ENCODE data around the gene SLC39A3.

Gene SLC39A3

DNA sequence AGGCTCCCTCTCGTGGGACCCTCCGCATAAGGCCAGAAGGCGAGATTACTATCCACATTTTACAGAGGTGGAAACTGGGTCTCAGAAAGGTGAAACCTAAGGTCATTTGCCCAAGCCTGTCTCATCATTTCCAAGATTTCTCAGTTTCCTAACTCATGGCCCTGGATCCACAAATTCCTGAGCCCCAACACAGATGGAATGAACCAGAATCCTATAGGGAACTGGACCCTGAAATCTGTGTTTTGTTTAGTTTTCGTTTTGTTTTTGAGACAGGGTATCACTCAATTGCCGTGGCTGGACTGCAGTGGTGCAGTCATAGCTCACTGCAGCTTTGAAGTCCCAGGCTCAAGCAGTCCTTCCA, 36.8 kb downstream of the SLC39A3 start:
- no peaks in the 10 kb centered on the region for H3K27me3 ChIP-seq (ENCODE audit: control insufficient read depth, low read length)
- TF ChIP-seq, protein P1, sequence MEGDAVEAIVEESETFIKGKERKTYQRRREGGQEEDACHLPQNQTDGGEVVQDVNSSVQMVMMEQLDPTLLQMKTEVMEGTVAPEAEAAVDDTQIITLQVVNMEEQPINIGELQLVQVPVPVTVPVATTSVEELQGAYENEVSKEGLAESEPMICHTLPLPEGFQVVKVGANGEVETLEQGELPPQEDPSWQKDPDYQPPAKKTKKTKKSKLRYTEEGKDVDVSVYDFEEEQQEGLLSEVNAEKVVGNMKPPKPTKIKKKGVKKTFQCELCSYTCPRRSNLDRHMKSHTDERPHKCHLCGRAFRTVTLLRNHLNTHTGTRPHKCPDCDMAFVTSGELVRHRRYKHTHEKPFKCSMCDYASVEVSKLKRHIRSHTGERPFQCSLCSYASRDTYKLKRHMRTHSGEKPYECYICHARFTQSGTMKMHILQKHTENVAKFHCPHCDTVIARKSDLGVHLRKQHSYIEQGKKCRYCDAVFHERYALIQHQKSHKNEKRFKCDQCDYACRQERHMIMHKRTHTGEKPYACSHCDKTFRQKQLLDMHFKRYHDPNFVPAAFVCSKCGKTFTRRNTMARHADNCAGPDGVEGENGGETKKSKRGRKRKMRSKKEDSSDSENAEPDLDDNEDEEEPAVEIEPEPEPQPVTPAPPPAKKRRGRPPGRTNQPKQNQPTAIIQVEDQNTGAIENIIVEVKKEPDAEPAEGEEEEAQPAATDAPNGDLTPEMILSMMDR (IDR thresholded peaks at IDR 0.05; ENCODE audit: low read depth, low read length, poor library complexity, severe bottlenecking): no peak
- H3K9me2 ChIP-seq (replicated peaks; ENCODE audit: control insufficient read depth, low read length): no peaks in the 10 kb centered on the region
- 0 out of 2 replicates have a peak overlapping the region, but pooled peaks have one; percentile 8 for H3K4me3 ChIP-seq (ENCODE audit: low read length)
- peaks cover 31% of the 10 kb centered on the region for H3K4me1 ChIP-seq (ENCODE audit: control insufficient read depth, low read length)
- H3K36me3 ChIP-seq (ENCODE audit: control insufficient read depth, low read length): peaks cover 25% of the 10 kb centered on the region
- peak overlapping the region; percentile 12; the same call in 1 of the 2 replicates for H3K4me2 ChIP-seq (ENCODE audit: low read length)
- no peak overlapping the region for H3K27ac ChIP-seq (ENCODE audit: low read depth, low read length)
- H3K79me2 ChIP-seq (ENCODE audit: control insufficient read depth, low read length): peaks cover 30% of the 10 kb centered on the region
- H3F3A ChIP-seq (ENCODE audit: control insufficient read depth, insufficient read depth): peaks cover 33% of the 10 kb centered on the region
- H3K9me3 ChIP-seq (ENCODE audit: control insufficient read depth, insufficient read depth, low read length): no peaks in the 10 kb centered on the region
- H4K20me1 ChIP-seq (ENCODE audit: control insufficient read depth, insufficient read depth, low read depth, low read length): no peaks in the 10 kb centered on the region

DNA sequence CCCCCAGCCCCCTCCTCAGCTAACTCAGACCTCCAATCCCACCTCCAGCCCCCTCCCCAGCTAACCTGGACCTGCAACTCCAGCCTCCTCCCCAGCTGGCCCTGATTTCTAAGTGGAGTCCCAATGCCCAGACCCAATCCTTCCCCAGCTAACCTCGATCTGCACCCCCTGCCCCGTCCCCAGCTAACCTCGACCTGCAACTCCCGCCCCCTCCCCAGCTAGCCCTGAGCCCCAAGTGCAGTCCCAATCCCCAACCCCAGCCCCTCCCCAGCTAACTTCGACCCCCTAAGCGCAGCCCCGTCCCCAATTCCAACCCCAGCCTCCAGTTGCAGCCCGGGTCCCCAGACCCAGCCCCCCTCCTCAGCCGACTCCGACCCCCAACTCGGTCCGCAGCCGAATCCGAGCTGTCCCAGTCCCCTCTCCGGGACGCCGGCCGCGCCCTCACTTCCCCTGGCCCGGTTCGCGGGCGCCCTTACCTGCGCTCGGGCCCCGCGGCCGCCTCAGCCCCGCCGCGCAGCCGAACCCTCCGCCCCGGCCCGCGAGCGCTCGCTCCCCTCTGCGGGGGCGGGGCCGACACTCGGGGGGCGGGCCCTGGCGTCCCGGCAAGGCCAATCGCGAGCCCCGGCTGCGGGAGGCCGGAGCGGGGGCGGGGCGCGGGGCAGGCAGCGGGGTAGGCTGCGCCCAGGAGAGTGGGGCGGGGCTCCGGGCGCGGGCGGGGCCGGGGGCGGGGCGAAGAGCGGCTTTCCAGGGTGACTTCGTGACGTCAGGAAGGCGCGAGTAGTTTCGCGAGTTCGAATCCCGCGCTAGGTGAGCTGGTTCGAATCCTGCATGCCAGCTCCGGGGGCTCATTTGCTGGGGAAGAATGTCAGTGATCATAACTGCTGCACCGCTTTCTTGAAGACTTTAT, 37.4 kb downstream of the SLC39A3 start, which contains the start of gene GNG7:
GNG7 (minus strand) TSS at position 525 of the 907 bp plus-strand sequence. CDS start 182,006 bp downstream, outside the sequence.
- no peaks in the 10 kb centered on the region for H3K9me2 ChIP-seq (replicated peaks; ENCODE audit: control insufficient read depth, low read length)
- peaks cover 33% of the 10 kb centered on the region for H3F3A ChIP-seq (ENCODE audit: control insufficient read depth, insufficient read depth)
- H3K4me1 ChIP-seq (ENCODE audit: control insufficient read depth, low read length): peaks cover 37% of the 10 kb centered on the region
- TF ChIP-seq EZH2phosphoT487 (IDR thresholded peaks at IDR 0.05; ENCODE audit: borderline replicate concordance, low read length): no peak
- TF ChIP-seq, protein P1 (IDR thresholded peaks at IDR 0.05; ENCODE audit: low read depth, low read length, poor library complexity, severe bottlenecking): no peak
- peak within 1 kb of the TSS; percentile 99 for H3K27ac ChIP-seq (ENCODE audit: low read depth, low read length)
- H3K4me2 ChIP-seq (ENCODE audit: low read length): peak within 1 kb of the TSS; percentile 83
- no peaks in the 10 kb centered on the region for H3K27me3 ChIP-seq (ENCODE audit: control insufficient read depth, low read length)
- peaks cover 36% of the 10 kb centered on the region for H3K79me2 ChIP-seq (ENCODE audit: control insufficient read depth, low read length)
- H3K9me3 ChIP-seq (ENCODE audit: control insufficient read depth, insufficient read depth, low read length): no peaks in the 10 kb centered on the region
- H3K4me3 ChIP-seq (ENCODE audit: low read length): peak within 1 kb of the TSS; percentile 84
- H3K36me3 ChIP-seq (ENCODE audit: control insufficient read depth, low read length): peaks cover 30% of the 10 kb centered on the region
- no peaks in the 10 kb centered on the region for H4K20me1 ChIP-seq (ENCODE audit: control insufficient read depth, insufficient read depth, low read depth, low read length)

DNA sequence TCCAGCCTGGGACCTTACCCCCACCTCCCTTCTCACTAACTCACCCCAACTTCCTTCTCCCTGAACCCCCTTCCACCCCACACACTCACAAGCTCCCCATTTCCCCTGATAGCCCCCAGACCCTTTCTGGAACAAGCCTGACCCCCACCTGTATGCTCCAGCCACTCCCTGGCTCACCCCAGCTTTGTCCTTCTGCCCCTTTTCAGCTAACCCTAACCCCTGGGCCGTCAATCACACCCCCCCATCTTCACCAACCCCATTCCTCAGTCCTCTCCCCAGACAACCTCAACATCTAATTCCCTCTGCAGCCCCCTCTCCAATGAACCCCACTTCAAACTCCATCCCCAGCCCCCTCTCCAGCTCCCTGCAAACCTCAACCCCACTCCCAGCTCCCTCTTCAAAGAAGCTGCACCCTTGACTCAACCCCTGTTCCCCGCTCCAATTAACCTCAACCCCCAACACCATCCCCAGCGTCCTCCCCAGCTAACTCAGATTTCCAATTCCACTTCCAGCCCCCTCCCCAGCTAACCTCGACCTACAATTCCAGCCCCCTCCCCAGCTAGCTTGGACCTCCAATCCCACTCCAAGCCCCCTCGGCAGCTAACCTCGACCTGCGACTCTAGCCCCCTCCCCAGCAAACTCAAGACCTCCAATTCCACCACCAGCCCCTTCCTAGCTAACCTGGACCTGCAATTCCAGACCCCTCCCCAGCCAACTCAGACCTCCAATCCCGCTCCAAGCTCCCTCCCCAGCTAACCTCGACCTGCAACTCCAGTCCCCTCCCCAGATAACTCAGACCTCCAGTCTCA, 38.3 kb downstream of the SLC39A3 start:
- peaks cover 33% of the 10 kb centered on the region for H3F3A ChIP-seq (ENCODE audit: control insufficient read depth, insufficient read depth)
- peaks cover 45% of the 10 kb centered on the region for H3K79me2 ChIP-seq (ENCODE audit: control insufficient read depth, low read length)
- TF ChIP-seq, protein P1 (IDR thresholded peaks at IDR 0.05; ENCODE audit: low read depth, low read length, poor library complexity, severe bottlenecking): no peak
- no peak for TF ChIP-seq EZH2phosphoT487 (IDR thresholded peaks at IDR 0.05; ENCODE audit: borderline replicate concordance, low read length)
- H3K27ac ChIP-seq (ENCODE audit: low read depth, low read length): peak overlapping the region; percentile 99
- peak overlapping the region; percentile 83 for H3K4me2 ChIP-seq (ENCODE audit: low read length)
- peaks cover 45% of the 10 kb centered on the region for H3K4me1 ChIP-seq (ENCODE audit: control insufficient read depth, low read length)
- no peaks in the 10 kb centered on the region for H3K9me3 ChIP-seq (ENCODE audit: control insufficient read depth, insufficient read depth, low read length)
- H3K4me3 ChIP-seq (ENCODE audit: low read length): peak overlapping the region; percentile 84
- H3K36me3 ChIP-seq (ENCODE audit: control insufficient read depth, low read length): peaks cover 38% of the 10 kb centered on the region
- no peaks in the 10 kb centered on the region for H3K9me2 ChIP-seq (replicated peaks; ENCODE audit: control insufficient read depth, low read length)
- no peaks in the 10 kb centered on the region for H3K27me3 ChIP-seq (ENCODE audit: control insufficient read depth, low read length)
- no peaks in the 10 kb centered on the region for H4K20me1 ChIP-seq (ENCODE audit: control insufficient read depth, insufficient read depth, low read depth, low read length)

Measured in DOHH2 (cell line).